Thyroid gland (tissue), 4 donors: ENCODE measurements around the gene SCN3A.

Experiments
- CTCF ChIP-seq, 6 experiments: fragments of 200-600 bp in 3 of 6; fragments of 450-650 bp in 3 of 6; sonication (generic) in 3 of 6; IDR thresholded peaks; one replicate each; pipeline ENCODE4 v1.5.1; 2016 to 2019; ENCODE audit warnings: antibody characterized with exemption in 6 of 6, mild to moderate bottlenecking in 2 of 6, inconsistent platforms in 1 of 6, moderate library complexity in 1 of 6
- POLR2A ChIP-seq, 2 donors: fragments of 450-650 bp; IDR thresholded peaks; one replicate each; pipeline ENCODE4 v1.6.1; 2017; ENCODE audit warnings: antibody characterized with exemption in 2 of 2, mild to moderate bottlenecking in 2 of 2, moderate library complexity in 1 of 2

- TF ChIP-seq CTCF (IDR thresholded peaks at IDR 0.05) (no peak), POLR2A (IDR thresholded peaks at IDR 0.05) (no peak)
Measured at GRCh38 chr2:165114346-165114939, 89.4 kb downstream of the SCN3A start.
